K562 (cell line): ENCODE measurements around the gene CHMP2A. TPM values are rescaled to one million over a fixed set of nuclear protein-coding genes. Genes with fewer than 3 reads are reported as not detected.

Experiments used
- ETS2 ChIP-seq: IDR thresholded peaks from 2 replicates; pipeline ENCODE4 v1.6.1; 2016; ENCODE audit warnings: borderline replicate concordance, missing genetic modification characterization, mild to moderate bottlenecking, moderate library complexity, missing compliant biosample characterization; ENCODE audit not compliant: poor library complexity, severe bottlenecking
- GTF2A2 ChIP-seq: IDR thresholded peaks from 2 replicates; pipeline ENCODE4 v1.6.1; 2016; ENCODE audit warnings: mild to moderate bottlenecking, missing genetic modification characterization, missing compliant biosample characterization
- HCFC1 ChIP-seq: IDR thresholded peaks from 2 replicates; pipeline ENCODE4 v1.6.1; 2012; ENCODE audit warnings: low read depth, low read length, improper control_type of control experiment
- HMGN3 ChIP-seq: IDR thresholded peaks from 2 replicates; pipeline ENCODE4 v1.6.1; 2011; ENCODE audit warnings: borderline replicate concordance, low read depth, mild to moderate bottlenecking, mixed read lengths, low read length; ENCODE audit not compliant: insufficient read length; ENCODE audit errors: extremely low read depth
- MTA2 ChIP-seq: fragments of 450-650 bp; IDR thresholded peaks from 2 replicates; pipeline ENCODE4 v1.6.1; 2016; ENCODE audit warnings: low read depth
- NR2C1 ChIP-seq, 2 experiments: fragments of 450-650 bp; IDR thresholded peaks; 2 replicates each; pipeline ENCODE4 v1.6.1; 2017; ENCODE audit warnings: mild to moderate bottlenecking in 2 of 2, antibody characterized with exemption in 1 of 2, inconsistent platforms in 1 of 2, missing compliant biosample characterization in 1 of 2, missing genetic modification characterization in 1 of 2
- POLR3A ChIP-seq: IDR thresholded peaks from 2 replicates; pipeline ENCODE4 v1.6.1; 2011; ENCODE audit warnings: borderline replicate concordance, mild to moderate bottlenecking, moderate library complexity; ENCODE audit not compliant: insufficient read length, insufficient read depth; ENCODE audit errors: extremely low read depth
- SAFB ChIP-seq: fragments of 200-400 bp; formaldehyde crosslinking; IDR thresholded peaks from 2 replicates; pipeline ENCODE4 v1.6.1; 2017; ENCODE audit warnings: low read depth, low read length, borderline replicate concordance
- TCFL5 ChIP-seq: fragments of 250-450 bp; sonication (Bioruptor Pico); conservative IDR thresholded peaks from 2 replicates; pipeline ENCODE4 v1.6.1; 2021; ENCODE audit warnings: mild to moderate bottlenecking, moderate library complexity, matching md5 sums
- TSHZ1 ChIP-seq: fragments of 250-450 bp; sonication (Bioruptor Pico); IDR thresholded peaks from 2 replicates; pipeline ENCODE4 v1.4.0; 2020; ENCODE audit warnings: mild to moderate bottlenecking, moderate library complexity
- ZBTB17 ChIP-seq: fragments of 450-650 bp; formaldehyde crosslinking; IDR thresholded peaks from 2 replicates; pipeline ENCODE4 v1.4.0; 2020; ENCODE audit warnings: mild to moderate bottlenecking
- ZNF311 ChIP-seq: fragments of 250-450 bp; sonication (Bioruptor Pico); IDR thresholded peaks from 2 replicates; pipeline ENCODE4 v1.4.0; 2020; ENCODE audit warnings: mild to moderate bottlenecking, moderate library complexity
- polyA plus RNA-seq, 8 experiments: library from polyadenylated mRNA; depleted of rRNA in 4 of 8; stranded (reverse) in 5 of 8; unstranded in 3 of 8; fragments of >200 nt; fragmentation: Nextera tagmentation in 2 of 8; fragmentation: Illumina TruSeq in 1 of 8; extraction: Ambion mirVana in 2 of 8; extraction: Trizol in 1 of 8; gene quantifications; 2 replicates each; pipeline versions ENCODE4 v1.2.1 to v1.2.3, GENCODE V29; 2011 to 2014; ENCODE audit warnings: inconsistent platforms in 1 of 8, missing spikeins in 1 of 8
- total RNA-seq, 7 experiments: library from RNA; depleted of rRNA in 6 of 7; stranded (reverse); fragments of >200 nt in 6 of 7; fragmentation: Illumina TruSeq in 2 of 7; extraction: Trizol in 2 of 7; gene quantifications; 2 replicates each; pipeline versions ENCODE4 v1.2.1 to v1.2.3, GENCODE V29; 2011 to 2021; ENCODE audit warnings: low replicate concordance in 1 of 7
- TF ChIP-seq, protein P1 (sequence below): conservative IDR thresholded peaks from 2 replicates; pipeline ENCODE4 v1.6.1; 2011; ENCODE audit warnings: low read depth, mild to moderate bottlenecking, low read length; ENCODE audit not compliant: control insufficient read depth
- TF ChIP-seq, protein P2 (sequence below), 2 experiments: fragments of 150-350 bp in 1 of 2; IDR thresholded peaks; 2 replicates each; pipeline ENCODE4 v1.6.1; 2012 to 2016; ENCODE audit warnings: low read depth in 2 of 2, low read length in 2 of 2, mild to moderate bottlenecking in 1 of 2, moderate library complexity in 1 of 2
- TF ChIP-seq, protein P3 (sequence below): sonication (generic); formaldehyde crosslinking; IDR thresholded peaks from 2 replicates; pipeline ENCODE4 v1.8.1; 2023; ENCODE audit warnings: mild to moderate bottlenecking, missing genetic modification reagents

CHMP2A gene
- total and polyA plus RNA-seq, 9 of the 15 experiments (the other 6 are each of a cell fraction or from before 2014, with no cell fraction given) = 57.6 to 159 (median 87.2) TPM

GRCh38 chr19:58519355-58520256, 35.3 kb downstream of the CHMP2A start, which contains the start of gene ZBTB45 (continued):
- TF ChIP-seq, protein P1, sequence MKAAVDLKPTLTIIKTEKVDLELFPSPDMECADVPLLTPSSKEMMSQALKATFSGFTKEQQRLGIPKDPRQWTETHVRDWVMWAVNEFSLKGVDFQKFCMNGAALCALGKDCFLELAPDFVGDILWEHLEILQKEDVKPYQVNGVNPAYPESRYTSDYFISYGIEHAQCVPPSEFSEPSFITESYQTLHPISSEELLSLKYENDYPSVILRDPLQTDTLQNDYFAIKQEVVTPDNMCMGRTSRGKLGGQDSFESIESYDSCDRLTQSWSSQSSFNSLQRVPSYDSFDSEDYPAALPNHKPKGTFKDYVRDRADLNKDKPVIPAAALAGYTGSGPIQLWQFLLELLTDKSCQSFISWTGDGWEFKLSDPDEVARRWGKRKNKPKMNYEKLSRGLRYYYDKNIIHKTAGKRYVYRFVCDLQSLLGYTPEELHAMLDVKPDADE = peak; percentile 68; the same call in 1 of the 2 replicates
- TF ChIP-seq ETS2 (tag) (no peak), SAFB (no peak), MTA2 (0 out of 2 replicates have a peak, but pooled peaks have one; percentile 11), NR2C1 (IDR thresholded peaks at IDR 0.05) (peak; percentile 89), NR2C1 (tag; IDR thresholded peaks at IDR 0.05) (peak; percentile 91), HCFC1 (peak; percentile 91), GTF2A2 (tag) (peak; percentile 78), ZBTB17 (CRISPR knock-in tag) (peak; percentile 34; the same call in 1 of the 2 replicates), POLR3A (no peak), ZNF311 (CRISPR knock-in tag) (no peak), TCFL5 (CRISPR knock-in tag) (no peak), TSHZ1 (no peak), HMGN3 (peak; percentile 91)
- TF ChIP-seq, protein P2, sequence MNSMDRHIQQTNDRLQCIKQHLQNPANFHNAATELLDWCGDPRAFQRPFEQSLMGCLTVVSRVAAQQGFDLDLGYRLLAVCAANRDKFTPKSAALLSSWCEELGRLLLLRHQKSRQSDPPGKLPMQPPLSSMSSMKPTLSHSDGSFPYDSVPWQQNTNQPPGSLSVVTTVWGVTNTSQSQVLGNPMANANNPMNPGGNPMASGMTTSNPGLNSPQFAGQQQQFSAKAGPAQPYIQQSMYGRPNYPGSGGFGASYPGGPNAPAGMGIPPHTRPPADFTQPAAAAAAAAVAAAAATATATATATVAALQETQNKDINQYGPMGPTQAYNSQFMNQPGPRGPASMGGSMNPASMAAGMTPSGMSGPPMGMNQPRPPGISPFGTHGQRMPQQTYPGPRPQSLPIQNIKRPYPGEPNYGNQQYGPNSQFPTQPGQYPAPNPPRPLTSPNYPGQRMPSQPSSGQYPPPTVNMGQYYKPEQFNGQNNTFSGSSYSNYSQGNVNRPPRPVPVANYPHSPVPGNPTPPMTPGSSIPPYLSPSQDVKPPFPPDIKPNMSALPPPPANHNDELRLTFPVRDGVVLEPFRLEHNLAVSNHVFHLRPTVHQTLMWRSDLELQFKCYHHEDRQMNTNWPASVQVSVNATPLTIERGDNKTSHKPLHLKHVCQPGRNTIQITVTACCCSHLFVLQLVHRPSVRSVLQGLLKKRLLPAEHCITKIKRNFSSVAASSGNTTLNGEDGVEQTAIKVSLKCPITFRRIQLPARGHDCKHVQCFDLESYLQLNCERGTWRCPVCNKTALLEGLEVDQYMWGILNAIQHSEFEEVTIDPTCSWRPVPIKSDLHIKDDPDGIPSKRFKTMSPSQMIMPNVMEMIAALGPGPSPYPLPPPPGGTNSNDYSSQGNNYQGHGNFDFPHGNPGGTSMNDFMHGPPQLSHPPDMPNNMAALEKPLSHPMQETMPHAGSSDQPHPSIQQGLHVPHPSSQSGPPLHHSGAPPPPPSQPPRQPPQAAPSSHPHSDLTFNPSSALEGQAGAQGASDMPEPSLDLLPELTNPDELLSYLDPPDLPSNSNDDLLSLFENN (IDR thresholded peaks at IDR 0.05; ENCODE audit: low read depth in 2 of 2, low read length in 2 of 2) = peak in 1 of 2 experiments; percentile 56; a peak in 1 of 4 replicates
- TF ChIP-seq, protein P3, sequence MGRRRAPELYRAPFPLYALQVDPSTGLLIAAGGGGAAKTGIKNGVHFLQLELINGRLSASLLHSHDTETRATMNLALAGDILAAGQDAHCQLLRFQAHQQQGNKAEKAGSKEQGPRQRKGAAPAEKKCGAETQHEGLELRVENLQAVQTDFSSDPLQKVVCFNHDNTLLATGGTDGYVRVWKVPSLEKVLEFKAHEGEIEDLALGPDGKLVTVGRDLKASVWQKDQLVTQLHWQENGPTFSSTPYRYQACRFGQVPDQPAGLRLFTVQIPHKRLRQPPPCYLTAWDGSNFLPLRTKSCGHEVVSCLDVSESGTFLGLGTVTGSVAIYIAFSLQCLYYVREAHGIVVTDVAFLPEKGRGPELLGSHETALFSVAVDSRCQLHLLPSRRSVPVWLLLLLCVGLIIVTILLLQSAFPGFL (CRISPR knock-in tag) = no peak
